ENCODE data around the gene CD22.

GRCh38 chr19:35378356-35378755, 49.4 kb downstream of the CD22 start:
- TF ChIP-seq EZH2phosphoT487 (IDR thresholded peaks at IDR 0.05; ENCODE audit: borderline replicate concordance, low read length): no peak
- TF ChIP-seq CTCF (IDR thresholded peaks at IDR 0.05; ENCODE audit: low read depth, low read length, poor library complexity, severe bottlenecking): no peak

All from DOHH2 (cell line).